HEK293 (cell line): Measurements from ENCODE around the gene PPP1R12C.

Experiments used
- KLF8 ChIP-seq: fragments of 450-650 bp; formaldehyde crosslinking; IDR thresholded peaks from 2 replicates; pipeline ENCODE4 v1.5.1; 2016; ENCODE audit warnings: missing biosample characterization, missing genetic modification characterization
- MZF1 ChIP-seq: fragments of 450-650 bp; formaldehyde crosslinking; IDR thresholded peaks from 2 replicates; pipeline ENCODE4 v1.5.1; 2017; ENCODE audit warnings: missing biosample characterization, missing genetic modification characterization, borderline replicate concordance
- RBAK ChIP-seq: fragments of 450-650 bp; formaldehyde crosslinking; IDR thresholded peaks from 2 replicates; pipeline ENCODE4 v1.5.1; 2016; ENCODE audit warnings: missing biosample characterization, missing genetic modification characterization
- SP7 ChIP-seq: fragments of 450-650 bp; formaldehyde crosslinking; IDR thresholded peaks from 2 replicates; pipeline ENCODE4 v1.5.1; 2016; ENCODE audit warnings: missing biosample characterization, missing genetic modification characterization
- ZBTB1 ChIP-seq: fragments of 450-650 bp; formaldehyde crosslinking; IDR thresholded peaks from 2 replicates; pipeline ENCODE4 v1.5.1; 2016; ENCODE audit warnings: missing biosample characterization, missing genetic modification characterization
- ZBTB8A ChIP-seq: fragments of 450-650 bp; formaldehyde crosslinking; IDR thresholded peaks from 2 replicates; pipeline ENCODE4 v1.5.1; 2016; ENCODE audit warnings: missing biosample characterization, missing genetic modification characterization
- ZEB2 ChIP-seq: fragments of 450-650 bp; formaldehyde crosslinking; IDR thresholded peaks from 2 replicates; pipeline ENCODE4 v1.5.1; 2016; ENCODE audit warnings: missing biosample characterization, missing genetic modification characterization
- ZFP41 ChIP-seq: fragments of 450-650 bp; formaldehyde crosslinking; IDR thresholded peaks from 2 replicates; pipeline ENCODE4 v1.5.1; 2016; ENCODE audit warnings: missing biosample characterization, missing genetic modification characterization, borderline replicate concordance
- ZNF10 ChIP-seq: fragments of 450-650 bp; formaldehyde crosslinking; IDR thresholded peaks from 2 replicates; pipeline ENCODE4 v1.5.1; 2017; ENCODE audit warnings: missing biosample characterization, missing genetic modification characterization
- ZNF133 ChIP-seq: fragments of 450-650 bp; formaldehyde crosslinking; IDR thresholded peaks from 2 replicates; pipeline ENCODE4 v1.5.1; 2016; ENCODE audit warnings: missing biosample characterization, missing genetic modification characterization
- ZNF138 ChIP-seq: fragments of 450-650 bp; formaldehyde crosslinking; IDR thresholded peaks from 2 replicates; pipeline ENCODE4 v1.5.1; 2016; ENCODE audit warnings: missing biosample characterization, missing genetic modification characterization, borderline replicate concordance
- ZNF221 ChIP-seq: fragments of 450-650 bp; formaldehyde crosslinking; IDR thresholded peaks from 2 replicates; pipeline ENCODE4 v1.5.1; 2017; ENCODE audit warnings: missing biosample characterization, missing genetic modification characterization, borderline replicate concordance
- ZNF350 ChIP-seq: fragments of 450-650 bp; formaldehyde crosslinking; IDR thresholded peaks from 2 replicates; pipeline ENCODE4 v1.5.0; 2017; ENCODE audit warnings: missing biosample characterization, mild to moderate bottlenecking, missing genetic modification characterization
- ZNF48 ChIP-seq: fragments of 450-650 bp; formaldehyde crosslinking; IDR thresholded peaks from 2 replicates; pipeline ENCODE4 v1.5.1; 2016; ENCODE audit warnings: missing biosample characterization, missing genetic modification characterization
- ZNF530 ChIP-seq: fragments of 450-650 bp; formaldehyde crosslinking; IDR thresholded peaks from 2 replicates; pipeline ENCODE4 v1.5.1; 2016; ENCODE audit warnings: low read depth, missing biosample characterization, missing genetic modification characterization
- ZNF585B ChIP-seq: fragments of 450-650 bp; formaldehyde crosslinking; IDR thresholded peaks from 2 replicates; pipeline ENCODE4 v1.5.1; 2016; ENCODE audit warnings: missing biosample characterization, missing genetic modification characterization
- ZNF610 ChIP-seq: fragments of 450-650 bp; formaldehyde crosslinking; IDR thresholded peaks from 2 replicates; pipeline ENCODE4 v1.5.1; 2016; ENCODE audit warnings: missing biosample characterization, missing genetic modification characterization, borderline replicate concordance
- ZNF626 ChIP-seq: fragments of 450-650 bp; sonication (Bioruptor Pico); formaldehyde crosslinking; IDR thresholded peaks from 2 replicates; pipeline ENCODE4 v1.5.1; 2018; ENCODE audit warnings: missing biosample characterization, missing genetic modification characterization, inconsistent platforms
- ZNF670 ChIP-seq: fragments of 450-650 bp; formaldehyde crosslinking; IDR thresholded peaks from 2 replicates; pipeline ENCODE4 v1.5.1; 2016; ENCODE audit warnings: missing biosample characterization, missing genetic modification characterization, low read depth
- ZNF707 ChIP-seq: fragments of 450-650 bp; formaldehyde crosslinking; IDR thresholded peaks from 2 replicates; pipeline ENCODE4 v1.5.1; 2016; ENCODE audit warnings: missing biosample characterization, missing genetic modification characterization
- ZNF777 ChIP-seq: fragments of 450-650 bp; formaldehyde crosslinking; IDR thresholded peaks from 2 replicates; pipeline ENCODE4 v1.5.1; 2017; ENCODE audit warnings: missing biosample characterization, missing genetic modification characterization, borderline replicate concordance
- ZNF791 ChIP-seq: fragments of 450-650 bp; formaldehyde crosslinking; IDR thresholded peaks from 2 replicates; pipeline ENCODE4 v1.5.1; 2016; ENCODE audit warnings: missing biosample characterization, missing genetic modification characterization
- ZNF792 ChIP-seq: fragments of 450-650 bp; formaldehyde crosslinking; IDR thresholded peaks from 2 replicates; pipeline ENCODE4 v1.5.1; 2016; ENCODE audit warnings: missing biosample characterization, missing genetic modification characterization
- ZNF837 ChIP-seq: fragments of 450-650 bp; formaldehyde crosslinking; IDR thresholded peaks from 2 replicates; pipeline ENCODE4 v1.5.1; 2016; ENCODE audit warnings: missing biosample characterization, missing genetic modification characterization
- ZNF843 ChIP-seq: fragments of 450-650 bp; formaldehyde crosslinking; IDR thresholded peaks from 2 replicates; pipeline ENCODE4 v1.5.1; 2016; ENCODE audit warnings: missing biosample characterization, missing genetic modification characterization
- ZSCAN30 ChIP-seq: fragments of 450-650 bp; IDR thresholded peaks from 2 replicates; pipeline ENCODE4 v1.5.1; 2018; ENCODE audit warnings: missing biosample characterization, mild to moderate bottlenecking, missing genetic modification characterization, moderate library complexity
- ZXDB ChIP-seq: fragments of 450-650 bp; formaldehyde crosslinking; IDR thresholded peaks from 2 replicates; pipeline ENCODE4 v1.5.1; 2016; ENCODE audit warnings: missing biosample characterization, missing genetic modification characterization
- TF ChIP-seq, protein P1 (sequence below): fragments of 450-650 bp; formaldehyde crosslinking; IDR thresholded peaks from 2 replicates; pipeline ENCODE4 v1.5.1; 2016; ENCODE audit warnings: missing biosample characterization, missing genetic modification characterization
- TF ChIP-seq, protein P2 (sequence below): fragments of 450-650 bp; formaldehyde crosslinking; IDR thresholded peaks from 2 replicates; pipeline ENCODE4 v1.5.1; 2016; ENCODE audit warnings: missing biosample characterization, missing genetic modification characterization
- TF ChIP-seq, protein P3 (sequence below): fragments of 450-650 bp; formaldehyde crosslinking; IDR thresholded peaks from 2 replicates; pipeline ENCODE4 v1.5.1; 2016; ENCODE audit warnings: missing biosample characterization, missing genetic modification characterization, borderline replicate concordance
- TF ChIP-seq, protein P4 (sequence below): fragments of 450-650 bp; formaldehyde crosslinking; IDR thresholded peaks from 2 replicates; pipeline ENCODE4 v1.5.1; 2016; ENCODE audit warnings: missing biosample characterization, missing genetic modification characterization

Gene PPP1R12C

DNA sequence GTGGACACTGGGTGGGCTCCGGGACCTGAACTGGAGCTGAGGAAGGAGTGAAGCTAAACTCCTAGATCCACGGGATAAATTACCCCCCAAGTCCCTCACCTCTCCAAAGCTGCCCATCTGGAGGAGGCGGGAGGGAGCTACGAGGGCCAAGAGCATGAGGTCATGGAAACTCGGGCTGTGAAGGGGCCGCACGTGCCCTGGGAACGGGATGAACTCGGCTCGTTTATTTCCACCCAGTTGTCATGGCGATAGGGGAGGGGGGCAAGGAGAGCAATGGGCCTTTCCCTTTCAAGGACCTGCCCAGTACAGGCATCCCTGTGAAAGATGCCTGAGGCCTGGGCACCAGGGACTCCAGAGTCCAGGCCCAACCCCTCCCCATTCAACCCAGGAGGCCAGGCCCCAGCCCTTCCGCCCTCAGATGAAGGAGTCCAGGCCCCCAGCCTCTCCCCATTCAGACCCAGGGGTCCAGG lies 3.8 kb downstream of the PPP1R12C start (continued):
- TF ChIP-seq, protein P1, sequence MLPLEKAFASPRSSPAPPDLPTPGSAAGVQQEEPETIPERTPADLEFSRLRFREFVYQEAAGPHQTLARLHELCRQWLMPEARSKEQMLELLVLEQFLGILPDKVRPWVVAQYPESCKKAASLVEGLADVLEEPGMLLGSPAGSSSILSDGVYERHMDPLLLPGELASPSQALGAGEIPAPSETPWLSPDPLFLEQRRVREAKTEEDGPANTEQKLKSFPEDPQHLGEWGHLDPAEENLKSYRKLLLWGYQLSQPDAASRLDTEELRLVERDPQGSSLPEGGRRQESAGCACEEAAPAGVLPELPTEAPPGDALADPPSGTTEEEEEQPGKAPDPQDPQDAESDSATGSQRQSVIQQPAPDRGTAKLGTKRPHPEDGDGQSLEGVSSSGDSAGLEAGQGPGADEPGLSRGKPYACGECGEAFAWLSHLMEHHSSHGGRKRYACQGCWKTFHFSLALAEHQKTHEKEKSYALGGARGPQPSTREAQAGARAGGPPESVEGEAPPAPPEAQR (tag by site-specific recombination): no peak
- TF ChIP-seq RBAK (tag by site-specific recombination) (no peak), ZNF530 (no peak), ZXDB (tag by site-specific recombination) (peak; percentile 71), KLF8 (tag by site-specific recombination) (no peak), ZBTB8A (peak; percentile 52), ZNF48 (tag by site-specific recombination) (no peak), ZNF837 (tag by site-specific recombination) (no peak), ZSCAN30 (tag by site-specific recombination) (no peak), ZNF585B (tag by site-specific recombination) (no peak), ZNF10 (tag by site-specific recombination) (peak; percentile 58; the same call in 1 of the 2 replicates), ZNF791 (tag by site-specific recombination) (no peak), ZNF138 (tag by site-specific recombination) (no peak), ZFP41 (tag by site-specific recombination) (no peak), ZNF792 (no peak), ZNF133 (tag by site-specific recombination) (no peak), MZF1 (tag by site-specific recombination) (no peak), ZNF843 (tag by site-specific recombination) (no peak), ZBTB1 (tag by site-specific recombination) (no peak), ZNF221 (no peak), ZNF626 (tag by site-specific recombination) (no peak), ZNF707 (no peak), SP7 (tag by site-specific recombination) (peak; percentile 81), ZNF610 (tag by site-specific recombination) (no peak), ZNF670 (tag by site-specific recombination) (no peak), ZEB2 (peak; percentile 61; the same call in 1 of the 2 replicates), ZNF350 (tag by site-specific recombination) (no peak), ZNF777 (tag by site-specific recombination) (no peak)
- TF ChIP-seq, protein P2, sequence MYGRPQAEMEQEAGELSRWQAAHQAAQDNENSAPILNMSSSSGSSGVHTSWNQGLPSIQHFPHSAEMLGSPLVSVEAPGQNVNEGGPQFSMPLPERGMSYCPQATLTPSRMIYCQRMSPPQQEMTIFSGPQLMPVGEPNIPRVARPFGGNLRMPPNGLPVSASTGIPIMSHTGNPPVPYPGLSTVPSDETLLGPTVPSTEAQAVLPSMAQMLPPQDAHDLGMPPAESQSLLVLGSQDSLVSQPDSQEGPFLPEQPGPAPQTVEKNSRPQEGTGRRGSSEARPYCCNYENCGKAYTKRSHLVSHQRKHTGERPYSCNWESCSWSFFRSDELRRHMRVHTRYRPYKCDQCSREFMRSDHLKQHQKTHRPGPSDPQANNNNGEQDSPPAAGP (tag by site-specific recombination): peak; percentile 63; the same call in 1 of the 2 replicates
- TF ChIP-seq, protein P3, sequence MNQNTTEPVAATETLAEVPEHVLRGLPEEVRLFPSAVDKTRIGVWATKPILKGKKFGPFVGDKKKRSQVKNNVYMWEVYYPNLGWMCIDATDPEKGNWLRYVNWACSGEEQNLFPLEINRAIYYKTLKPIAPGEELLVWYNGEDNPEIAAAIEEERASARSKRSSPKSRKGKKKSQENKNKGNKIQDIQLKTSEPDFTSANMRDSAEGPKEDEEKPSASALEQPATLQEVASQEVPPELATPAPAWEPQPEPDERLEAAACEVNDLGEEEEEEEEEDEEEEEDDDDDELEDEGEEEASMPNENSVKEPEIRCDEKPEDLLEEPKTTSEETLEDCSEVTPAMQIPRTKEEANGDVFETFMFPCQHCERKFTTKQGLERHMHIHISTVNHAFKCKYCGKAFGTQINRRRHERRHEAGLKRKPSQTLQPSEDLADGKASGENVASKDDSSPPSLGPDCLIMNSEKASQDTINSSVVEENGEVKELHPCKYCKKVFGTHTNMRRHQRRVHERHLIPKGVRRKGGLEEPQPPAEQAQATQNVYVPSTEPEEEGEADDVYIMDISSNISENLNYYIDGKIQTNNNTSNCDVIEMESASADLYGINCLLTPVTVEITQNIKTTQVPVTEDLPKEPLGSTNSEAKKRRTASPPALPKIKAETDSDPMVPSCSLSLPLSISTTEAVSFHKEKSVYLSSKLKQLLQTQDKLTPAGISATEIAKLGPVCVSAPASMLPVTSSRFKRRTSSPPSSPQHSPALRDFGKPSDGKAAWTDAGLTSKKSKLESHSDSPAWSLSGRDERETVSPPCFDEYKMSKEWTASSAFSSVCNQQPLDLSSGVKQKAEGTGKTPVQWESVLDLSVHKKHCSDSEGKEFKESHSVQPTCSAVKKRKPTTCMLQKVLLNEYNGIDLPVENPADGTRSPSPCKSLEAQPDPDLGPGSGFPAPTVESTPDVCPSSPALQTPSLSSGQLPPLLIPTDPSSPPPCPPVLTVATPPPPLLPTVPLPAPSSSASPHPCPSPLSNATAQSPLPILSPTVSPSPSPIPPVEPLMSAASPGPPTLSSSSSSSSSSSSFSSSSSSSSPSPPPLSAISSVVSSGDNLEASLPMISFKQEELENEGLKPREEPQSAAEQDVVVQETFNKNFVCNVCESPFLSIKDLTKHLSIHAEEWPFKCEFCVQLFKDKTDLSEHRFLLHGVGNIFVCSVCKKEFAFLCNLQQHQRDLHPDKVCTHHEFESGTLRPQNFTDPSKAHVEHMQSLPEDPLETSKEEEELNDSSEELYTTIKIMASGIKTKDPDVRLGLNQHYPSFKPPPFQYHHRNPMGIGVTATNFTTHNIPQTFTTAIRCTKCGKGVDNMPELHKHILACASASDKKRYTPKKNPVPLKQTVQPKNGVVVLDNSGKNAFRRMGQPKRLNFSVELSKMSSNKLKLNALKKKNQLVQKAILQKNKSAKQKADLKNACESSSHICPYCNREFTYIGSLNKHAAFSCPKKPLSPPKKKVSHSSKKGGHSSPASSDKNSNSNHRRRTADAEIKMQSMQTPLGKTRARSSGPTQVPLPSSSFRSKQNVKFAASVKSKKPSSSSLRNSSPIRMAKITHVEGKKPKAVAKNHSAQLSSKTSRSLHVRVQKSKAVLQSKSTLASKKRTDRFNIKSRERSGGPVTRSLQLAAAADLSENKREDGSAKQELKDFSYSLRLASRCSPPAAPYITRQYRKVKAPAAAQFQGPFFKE (tag by site-specific recombination): no peak
- TF ChIP-seq, protein P4, sequence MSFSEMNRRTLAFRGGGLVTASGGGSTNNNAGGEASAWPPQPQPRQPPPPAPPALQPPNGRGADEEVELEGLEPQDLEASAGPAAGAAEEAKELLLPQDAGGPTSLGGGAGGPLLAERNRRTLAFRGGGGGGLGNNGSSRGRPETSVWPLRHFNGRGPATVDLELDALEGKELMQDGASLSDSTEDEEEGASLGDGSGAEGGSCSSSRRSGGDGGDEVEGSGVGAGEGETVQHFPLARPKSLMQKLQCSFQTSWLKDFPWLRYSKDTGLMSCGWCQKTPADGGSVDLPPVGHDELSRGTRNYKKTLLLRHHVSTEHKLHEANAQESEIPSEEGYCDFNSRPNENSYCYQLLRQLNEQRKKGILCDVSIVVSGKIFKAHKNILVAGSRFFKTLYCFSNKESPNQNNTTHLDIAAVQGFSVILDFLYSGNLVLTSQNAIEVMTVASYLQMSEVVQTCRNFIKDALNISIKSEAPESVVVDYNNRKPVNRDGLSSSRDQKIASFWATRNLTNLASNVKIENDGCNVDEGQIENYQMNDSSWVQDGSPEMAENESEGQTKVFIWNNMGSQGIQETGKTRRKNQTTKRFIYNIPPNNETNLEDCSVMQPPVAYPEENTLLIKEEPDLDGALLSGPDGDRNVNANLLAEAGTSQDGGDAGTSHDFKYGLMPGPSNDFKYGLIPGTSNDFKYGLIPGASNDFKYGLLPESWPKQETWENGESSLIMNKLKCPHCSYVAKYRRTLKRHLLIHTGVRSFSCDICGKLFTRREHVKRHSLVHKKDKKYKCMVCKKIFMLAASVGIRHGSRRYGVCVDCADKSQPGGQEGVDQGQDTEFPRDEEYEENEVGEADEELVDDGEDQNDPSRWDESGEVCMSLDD (tag by site-specific recombination): 0 out of 2 replicates have a peak, but pooled peaks have one; percentile 61
